Stimulated activated CD4-positive, alpha-beta T cell treated with anti-CD3 and anti-CD28 coated beads, Interleukin-15, amount 100 ng/mL, for 48 hours (primary cell): ENCODE data around the gene HSP90AA1.

Source experiments
- DNase-seq, 2 donors: peaks; one replicate each; pipeline ENCODE4 v3.0.0-alpha.2; 2020; ENCODE audit warnings: low read depth in 2 of 2

HSP90AA1 gene

GRCh38 chr14:102042699-102043098 lies 44.1 kb downstream of the HSP90AA1 start:
- no peak for DNase-seq

GRCh38 chr14:102040153-102040552 lies 46.7 kb downstream of the HSP90AA1 start:
- DNase-seq: no peak

- DNase-seq: no peak
These were observed 47.7 kb downstream of the HSP90AA1 start for GRCh38 chr14:102039157-102039556.

- DNase-seq: no peak
These were observed 49.2 kb downstream of the HSP90AA1 start for GRCh38 chr14:102037686-102038085.

GRCh38 chr14:102035914-102036313 lies 50.9 kb downstream of the HSP90AA1 start:
- no peak for DNase-seq

GRCh38 chr14:102034301-102034700 lies 52.5 kb downstream of the HSP90AA1 start:
- no peak for DNase-seq

- DNase-seq: no peak
These were observed 53.6 kb downstream of the HSP90AA1 start for GRCh38 chr14:102033241-102033640.
